ENCODE measurements around the gene PSMB7.

Gene PSMB7

DNA sequence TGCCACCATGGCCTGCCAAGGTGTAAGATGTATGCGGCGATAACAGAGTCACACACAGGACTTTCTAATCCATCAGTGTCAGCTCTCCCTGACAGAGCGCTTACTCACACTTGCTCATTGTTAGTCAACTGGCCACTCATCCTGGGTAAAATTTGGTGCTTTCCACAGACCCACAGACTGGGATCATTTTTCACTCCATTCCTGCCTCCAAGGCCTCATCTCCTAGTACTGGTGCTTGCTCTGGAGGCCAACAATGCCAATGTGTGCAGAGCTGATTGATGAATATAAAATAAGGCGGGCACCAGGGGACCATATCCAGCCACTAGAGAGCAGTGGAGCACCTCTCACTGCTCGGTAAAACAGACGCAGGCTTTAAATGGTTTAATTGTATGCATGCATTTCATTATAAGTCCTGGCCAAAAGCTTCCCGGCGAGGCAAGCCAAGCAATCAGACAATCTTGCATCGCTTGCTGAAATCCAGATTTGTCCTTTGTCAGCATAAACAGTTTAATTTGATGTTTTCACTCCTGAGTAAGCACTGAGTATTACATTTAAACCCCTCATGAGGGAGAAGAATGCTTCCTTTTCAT lies 22.3 kb downstream of the PSMB7 start:
- H3K4me1 ChIP-seq (ENCODE audit: control insufficient read depth, insufficient read depth, low read length), result peaks cover 15% of the 10 kb centered on the region
- H3K4me3 ChIP-seq (ENCODE audit: low read depth, low read length), result no peak overlapping the region
- CTCF ChIA-PET, result interaction anchor here (0.5 to 5.2 kb wide), 15 partner anchors 9 to 271 kb away, joined by 3 to 26 read pairs (median 3); no protein-coding TSS in a partner anchor
- no peak for TF ChIP-seq ZNF266 (tag by site-specific recombination; IDR thresholded peaks at IDR 0.05; ENCODE audit: low read depth)
- TF ChIP-seq ZNF184 (tag by site-specific recombination; IDR thresholded peaks at IDR 0.05), result no peak
- TF ChIP-seq, protein P1, sequence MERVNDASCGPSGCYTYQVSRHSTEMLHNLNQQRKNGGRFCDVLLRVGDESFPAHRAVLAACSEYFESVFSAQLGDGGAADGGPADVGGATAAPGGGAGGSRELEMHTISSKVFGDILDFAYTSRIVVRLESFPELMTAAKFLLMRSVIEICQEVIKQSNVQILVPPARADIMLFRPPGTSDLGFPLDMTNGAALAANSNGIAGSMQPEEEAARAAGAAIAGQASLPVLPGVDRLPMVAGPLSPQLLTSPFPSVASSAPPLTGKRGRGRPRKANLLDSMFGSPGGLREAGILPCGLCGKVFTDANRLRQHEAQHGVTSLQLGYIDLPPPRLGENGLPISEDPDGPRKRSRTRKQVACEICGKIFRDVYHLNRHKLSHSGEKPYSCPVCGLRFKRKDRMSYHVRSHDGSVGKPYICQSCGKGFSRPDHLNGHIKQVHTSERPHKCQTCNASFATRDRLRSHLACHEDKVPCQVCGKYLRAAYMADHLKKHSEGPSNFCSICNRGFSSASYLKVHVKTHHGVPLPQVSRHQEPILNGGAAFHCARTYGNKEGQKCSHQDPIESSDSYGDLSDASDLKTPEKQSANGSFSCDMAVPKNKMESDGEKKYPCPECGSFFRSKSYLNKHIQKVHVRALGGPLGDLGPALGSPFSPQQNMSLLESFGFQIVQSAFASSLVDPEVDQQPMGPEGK (tag by site-specific recombination; IDR thresholded peaks at IDR 0.05), result no peak
- no peak for TF ChIP-seq ZNF701 (tag by site-specific recombination; IDR thresholded peaks at IDR 0.05)
- peak; percentile 84 for TF ChIP-seq ZBTB17 (tag by site-specific recombination; IDR thresholded peaks at IDR 0.05)
- no peak for TF ChIP-seq ZNF785 (tag by site-specific recombination; IDR thresholded peaks at IDR 0.05)
- no peak for TF ChIP-seq ZNF175 (tag by site-specific recombination; IDR thresholded peaks at IDR 0.05)
- 0 out of 2 replicates have a peak, but pooled peaks have one; percentile 56 for TF ChIP-seq ZNF600 (tag by site-specific recombination; IDR thresholded peaks at IDR 0.05)
- TF ChIP-seq SCRT2 (tag by site-specific recombination; IDR thresholded peaks at IDR 0.05), result no peak
- TF ChIP-seq SP7 (tag by site-specific recombination; IDR thresholded peaks at IDR 0.05), result peak; percentile 68
- TF ChIP-seq, protein P2, sequence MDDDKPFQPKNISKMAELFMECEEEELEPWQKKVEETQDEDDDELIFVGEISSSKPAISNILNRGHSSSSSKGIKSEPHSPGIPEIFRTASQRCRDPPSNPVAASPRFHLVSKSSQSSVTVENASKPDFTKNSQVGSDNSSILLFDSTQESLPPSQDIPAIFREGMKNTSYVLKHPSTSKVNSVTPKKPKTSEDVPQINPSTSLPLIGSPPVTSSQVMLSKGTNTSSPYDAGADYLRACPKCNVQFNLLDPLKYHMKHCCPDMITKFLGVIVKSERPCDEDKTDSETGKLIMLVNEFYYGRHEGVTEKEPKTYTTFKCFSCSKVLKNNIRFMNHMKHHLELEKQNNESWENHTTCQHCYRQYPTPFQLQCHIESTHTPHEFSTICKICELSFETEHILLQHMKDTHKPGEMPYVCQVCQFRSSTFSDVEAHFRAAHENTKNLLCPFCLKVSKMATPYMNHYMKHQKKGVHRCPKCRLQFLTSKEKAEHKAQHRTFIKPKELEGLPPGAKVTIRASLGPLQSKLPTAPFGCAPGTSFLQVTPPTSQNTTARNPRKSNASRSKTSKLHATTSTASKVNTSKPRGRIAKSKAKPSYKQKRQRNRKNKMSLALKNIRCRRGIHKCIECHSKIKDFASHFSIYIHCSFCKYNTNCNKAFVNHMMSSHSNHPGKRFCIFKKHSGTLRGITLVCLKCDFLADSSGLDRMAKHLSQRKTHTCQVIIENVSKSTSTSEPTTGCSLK (tag by site-specific recombination; IDR thresholded peaks at IDR 0.05), result no peak
- 0 out of 2 replicates have a peak, but pooled peaks have one; percentile 10 for TF ChIP-seq SP2 (tag by site-specific recombination; IDR thresholded peaks at IDR 0.05)
- no peak for TF ChIP-seq ZNF274 (IDR thresholded peaks at IDR 0.05; ENCODE audit: low read length)
- TF ChIP-seq ZNF274 (tag by site-specific recombination; IDR thresholded peaks at IDR 0.05; ENCODE audit: borderline replicate concordance), result no peak
- peak; percentile 17; the same call in 1 of the 2 replicates for TF ChIP-seq FEZF1 (tag by site-specific recombination; IDR thresholded peaks at IDR 0.05)
- TF ChIP-seq, protein P3, sequence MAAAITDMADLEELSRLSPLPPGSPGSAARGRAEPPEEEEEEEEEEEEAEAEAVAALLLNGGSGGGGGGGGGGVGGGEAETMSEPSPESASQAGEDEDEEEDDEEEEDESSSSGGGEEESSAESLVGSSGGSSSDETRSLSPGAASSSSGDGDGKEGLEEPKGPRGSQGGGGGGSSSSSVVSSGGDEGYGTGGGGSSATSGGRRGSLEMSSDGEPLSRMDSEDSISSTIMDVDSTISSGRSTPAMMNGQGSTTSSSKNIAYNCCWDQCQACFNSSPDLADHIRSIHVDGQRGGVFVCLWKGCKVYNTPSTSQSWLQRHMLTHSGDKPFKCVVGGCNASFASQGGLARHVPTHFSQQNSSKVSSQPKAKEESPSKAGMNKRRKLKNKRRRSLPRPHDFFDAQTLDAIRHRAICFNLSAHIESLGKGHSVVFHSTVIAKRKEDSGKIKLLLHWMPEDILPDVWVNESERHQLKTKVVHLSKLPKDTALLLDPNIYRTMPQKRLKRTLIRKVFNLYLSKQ (tag by site-specific recombination; IDR thresholded peaks at IDR 0.05; ENCODE audit: borderline replicate concordance), result no peak
- TF ChIP-seq ZNF654 (tag by site-specific recombination; IDR thresholded peaks at IDR 0.05; ENCODE audit: low read depth), result peak; percentile 53
- TF ChIP-seq SALL2 (tag by site-specific recombination; IDR thresholded peaks at IDR 0.05; ENCODE audit: borderline replicate concordance), result no peak
- TF ChIP-seq IKZF3 (tag by site-specific recombination; IDR thresholded peaks at IDR 0.05), result no peak
- TF ChIP-seq ZNF423 (tag by site-specific recombination; IDR thresholded peaks at IDR 0.05), result no peak
- no peak for TF ChIP-seq ZNF354C (tag by site-specific recombination; IDR thresholded peaks at IDR 0.05; ENCODE audit: borderline replicate concordance, low read depth)
- no peak for TF ChIP-seq HOXA7 (CRISPR knock-in tag; IDR thresholded peaks at IDR 0.05; ENCODE audit: borderline replicate concordance)
- TF ChIP-seq ZNF560 (tag by site-specific recombination; IDR thresholded peaks at IDR 0.05; ENCODE audit: borderline replicate concordance), result no peak
- TF ChIP-seq ZBTB48 (tag by site-specific recombination; IDR thresholded peaks at IDR 0.05), result no peak
- TF ChIP-seq, protein P4, sequence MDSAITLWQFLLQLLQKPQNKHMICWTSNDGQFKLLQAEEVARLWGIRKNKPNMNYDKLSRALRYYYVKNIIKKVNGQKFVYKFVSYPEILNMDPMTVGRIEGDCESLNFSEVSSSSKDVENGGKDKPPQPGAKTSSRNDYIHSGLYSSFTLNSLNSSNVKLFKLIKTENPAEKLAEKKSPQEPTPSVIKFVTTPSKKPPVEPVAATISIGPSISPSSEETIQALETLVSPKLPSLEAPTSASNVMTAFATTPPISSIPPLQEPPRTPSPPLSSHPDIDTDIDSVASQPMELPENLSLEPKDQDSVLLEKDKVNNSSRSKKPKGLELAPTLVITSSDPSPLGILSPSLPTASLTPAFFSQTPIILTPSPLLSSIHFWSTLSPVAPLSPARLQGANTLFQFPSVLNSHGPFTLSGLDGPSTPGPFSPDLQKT (IDR thresholded peaks at IDR 0.05; ENCODE audit: borderline replicate concordance, low read depth, low read length), result no peak
- TF ChIP-seq ZNF324 (tag by site-specific recombination; IDR thresholded peaks at IDR 0.05), result 0 out of 2 replicates have a peak, but pooled peaks have one; percentile 17
- no peak for TF ChIP-seq ZNF473 (tag by site-specific recombination; IDR thresholded peaks at IDR 0.05)
- no peak for TF ChIP-seq ZNF624 (tag by site-specific recombination; IDR thresholded peaks at IDR 0.05)

More for the DNA sequence above, 22.3 kb downstream of the PSMB7 start:
- H3K36me3 ChIP-seq (ENCODE audit: control insufficient read depth in 2 of 2, insufficient read depth in 1 of 2, low read length in 2 of 2), result peaks cover 0 to 24% of the 10 kb centered on the region in 2 experiments; a peak in 1 of 3 replicates
- no peaks in the 10 kb centered on the region for H3K9me3 ChIP-seq (ENCODE audit: control insufficient read depth, insufficient read depth, low read depth, low read length)
- POLR2A ChIA-PET, result interaction anchor here (1.2 kb wide), 1 partner anchor 10 kb away, joined by 3 read pairs; no protein-coding TSS in a partner anchor
- H3K27ac ChIP-seq (ENCODE audit: extremely low read depth, low read depth, low read length), result no peak overlapping the region

All from HEK293 (cell line).